Measurements from ENCODE around the gene CISD3.

CISD3 gene

GRCh38 chr17:38729886-38730525 is at the start of gene CISD3:
TSS of gene CISD3 (plus strand) at chr17:38730341. CDS start at chr17:38730359, 18 bp downstream.
- peak; percentile 98 for DNase-seq (ENCODE audit: low spot score)

- DNase-seq (ENCODE audit: low spot score) = no peak
These were observed 49.0 kb upstream of the CISD3 start for GRCh38 chr17:38681096-38681495.

GRCh38 chr17:38685491-38685890 is 44.6 kb upstream of the CISD3 start:
- no peak for DNase-seq (ENCODE audit: low spot score)

- peak; percentile 63 for DNase-seq (ENCODE audit: low spot score)
These were observed 42.9 kb upstream of the CISD3 start for GRCh38 chr17:38687286-38687685.

GRCh38 chr17:38690386-38690785 is 39.8 kb upstream of the CISD3 start:
- DNase-seq (ENCODE audit: low spot score) = no peak

GRCh38 chr17:38691154-38691553 is 39.0 kb upstream of the CISD3 start:
- no peak for DNase-seq (ENCODE audit: low spot score)

GRCh38 chr17:38693700-38694329 is 36.3 kb upstream of the CISD3 start:
- DNase-seq (ENCODE audit: low spot score) = peak; percentile 75

GRCh38 chr17:38697061-38697820 is 32.9 kb upstream of the CISD3 start:
- DNase-seq (ENCODE audit: low spot score) = no peak

- DNase-seq (ENCODE audit: low spot score) = no peak
These were observed 31.4 kb upstream of the CISD3 start for GRCh38 chr17:38698760-38699159.

GRCh38 chr17:38701504-38702165 is 28.5 kb upstream of the CISD3 start:
- peak; percentile 43 for DNase-seq (ENCODE audit: low spot score)

- DNase-seq (ENCODE audit: low spot score) = peak; percentile 92
These were observed 27.8 kb upstream of the CISD3 start for GRCh38 chr17:38702166-38702915.

- DNase-seq (ENCODE audit: low spot score) = no peak
These were observed 27.0 kb upstream of the CISD3 start for GRCh38 chr17:38702916-38703741.

GRCh38 chr17:38703742-38704605 is 26.2 kb upstream of the CISD3 start:
- DNase-seq (ENCODE audit: low spot score) = peak; percentile 44

GRCh38 chr17:38704606-38705522 is 25.3 kb upstream of the CISD3 start, which contains the start of gene MLLT6:
TSS of gene MLLT6 (plus strand) at chr17:38705273. CDS start at chr17:38705633, 360 bp downstream.
- DNase-seq (ENCODE audit: low spot score) = peak; percentile 92

GRCh38 chr17:38705523-38705802 is 24.7 kb upstream of the CISD3 start:
- peak; percentile 30 for DNase-seq (ENCODE audit: low spot score)

- peak; percentile 43 for DNase-seq (ENCODE audit: low spot score)
These were observed 24.2 kb upstream of the CISD3 start for GRCh38 chr17:38705803-38706504.

GRCh38 chr17:38706505-38707216 is 23.5 kb upstream of the CISD3 start:
- peak; percentile 43 for DNase-seq (ENCODE audit: low spot score)
